OCI-M2 (cell line): ENCODE data around the gene SLC7A7.
"Not testable (repeated sequence)": the region's sequence is repeated elsewhere in the genome, so short reads cannot be mapped to it uniquely, and the experiment has no call there.

Experiments used
- DNase-seq: peaks from one replicate; lab custom pipeline; 2025; ENCODE audit not compliant: unreplicated experiment; lab: John Stamatoyannopoulos, UW

The SLC7A7 gene

GRCh38 chr14:22822016-22822570 is 6.9 kb upstream of the SLC7A7 start:
- DNase-seq: no peak

- DNase-seq: no peak
Observed at GRCh38 chr14:22821193-22822015, 6.2 kb upstream of the SLC7A7 start.

GRCh38 chr14:22820731-22821130 is 5.5 kb upstream of the SLC7A7 start:
- DNase-seq: no peak

- DNase-seq: no peak
Observed at GRCh38 chr14:22819151-22819988, 4.1 kb upstream of the SLC7A7 start.

GRCh38 chr14:22814373-22814772 is 862 bp downstream of the SLC7A7 start:
- DNase-seq: no peak

GRCh38 chr14:22813145-22813544 is 2.1 kb downstream of the SLC7A7 start:
- no peak for DNase-seq

- DNase-seq: no peak
Observed at GRCh38 chr14:22812744-22813143, 2.5 kb downstream of the SLC7A7 start.

GRCh38 chr14:22811722-22812121 is 3.5 kb downstream of the SLC7A7 start:
- DNase-seq: no peak

- no peak for DNase-seq
Observed at GRCh38 chr14:22808388-22809209, 6.6 kb downstream of the SLC7A7 start.

- DNase-seq: no peak
Observed at GRCh38 chr14:22807432-22808087, 7.7 kb downstream of the SLC7A7 start.

GRCh38 chr14:22805235-22805634 is 10.0 kb downstream of the SLC7A7 start:
- not testable (repeated sequence) for DNase-seq

- DNase-seq: no peak
Observed at GRCh38 chr14:22803687-22803974, 11.6 kb downstream of the SLC7A7 start.

GRCh38 chr14:22802860-22803686 is 12.2 kb downstream of the SLC7A7 start:
- no peak for DNase-seq

- no peak for DNase-seq
Observed at GRCh38 chr14:22801716-22802115, 13.5 kb downstream of the SLC7A7 start.

- no peak for DNase-seq
Observed at GRCh38 chr14:22800346-22800745, 14.9 kb downstream of the SLC7A7 start.

- no peak for DNase-seq
Observed at GRCh38 chr14:22798528-22798927, 16.7 kb downstream of the SLC7A7 start.

- no peak for DNase-seq
Observed at GRCh38 chr14:22797017-22797917, 18.0 kb downstream of the SLC7A7 start.

- DNase-seq: no peak
Observed at GRCh38 chr14:22796087-22796707, 19.0 kb downstream of the SLC7A7 start.
